Activated T-helper 1 cell treated with anti-CD3 and anti-CD28 coated beads, Interleukin-2, amount 50 U/mL, for 16 hours (primary cell): Measurements from ENCODE around the gene MRPS5.

Experiments used
- DNase-seq, 2 donors: peaks; one replicate each; pipeline ENCODE4 v3.0.0-alpha.2; 2020; ENCODE audit warnings: low read depth in 1 of 2, low spot score in 1 of 2

Gene MRPS5

DNA sequence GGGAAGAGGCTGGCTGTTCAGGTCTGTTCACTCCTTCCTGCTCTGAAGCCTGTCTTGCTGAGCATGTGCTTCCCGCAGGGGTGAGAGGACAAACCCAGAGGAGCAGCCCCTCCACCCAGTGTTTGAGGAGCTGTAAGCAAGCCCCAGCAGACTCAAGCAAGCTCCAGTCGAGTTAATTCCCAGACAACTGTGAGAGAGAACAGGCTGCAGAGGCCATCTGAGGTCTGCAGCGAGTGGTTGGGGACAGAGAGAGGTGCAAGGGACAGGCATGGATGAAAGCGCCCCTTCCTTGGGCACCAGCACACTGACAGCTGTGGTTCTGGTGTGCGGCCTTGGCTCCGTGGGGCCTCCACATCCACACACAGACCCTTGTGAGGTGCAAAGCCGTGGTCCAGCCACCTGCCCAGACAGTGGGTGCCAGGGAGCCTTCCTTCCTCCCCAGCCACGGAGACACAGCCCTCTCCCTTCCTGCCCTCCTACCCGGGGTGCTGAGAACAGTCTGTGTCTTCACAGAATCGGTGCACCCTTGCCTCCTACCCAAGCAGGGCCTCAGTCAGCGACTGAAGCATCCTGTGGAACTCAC, 59.9 kb downstream of the MRPS5 start:
- DNase-seq: no peak

DNA sequence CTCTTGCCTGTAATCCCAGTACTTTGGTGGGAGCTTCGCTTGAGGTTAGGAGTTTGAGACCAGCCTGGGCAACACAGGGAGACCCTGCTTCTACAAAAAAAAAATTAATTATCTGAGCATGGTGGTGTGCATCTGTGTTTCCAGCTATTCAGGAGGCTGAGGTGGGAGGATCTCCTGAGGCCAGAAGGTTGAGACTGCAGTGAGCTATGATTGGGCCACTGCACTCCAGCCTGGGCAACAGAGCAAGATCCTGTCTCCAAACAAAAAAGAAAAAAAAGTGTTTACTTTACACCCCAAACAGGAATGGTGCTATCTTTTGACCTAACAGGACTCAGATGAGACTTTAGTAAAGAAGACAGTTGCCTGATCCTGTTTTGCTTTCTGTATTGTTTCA, 60.5 kb downstream of the MRPS5 start:
- no peak for DNase-seq

DNA sequence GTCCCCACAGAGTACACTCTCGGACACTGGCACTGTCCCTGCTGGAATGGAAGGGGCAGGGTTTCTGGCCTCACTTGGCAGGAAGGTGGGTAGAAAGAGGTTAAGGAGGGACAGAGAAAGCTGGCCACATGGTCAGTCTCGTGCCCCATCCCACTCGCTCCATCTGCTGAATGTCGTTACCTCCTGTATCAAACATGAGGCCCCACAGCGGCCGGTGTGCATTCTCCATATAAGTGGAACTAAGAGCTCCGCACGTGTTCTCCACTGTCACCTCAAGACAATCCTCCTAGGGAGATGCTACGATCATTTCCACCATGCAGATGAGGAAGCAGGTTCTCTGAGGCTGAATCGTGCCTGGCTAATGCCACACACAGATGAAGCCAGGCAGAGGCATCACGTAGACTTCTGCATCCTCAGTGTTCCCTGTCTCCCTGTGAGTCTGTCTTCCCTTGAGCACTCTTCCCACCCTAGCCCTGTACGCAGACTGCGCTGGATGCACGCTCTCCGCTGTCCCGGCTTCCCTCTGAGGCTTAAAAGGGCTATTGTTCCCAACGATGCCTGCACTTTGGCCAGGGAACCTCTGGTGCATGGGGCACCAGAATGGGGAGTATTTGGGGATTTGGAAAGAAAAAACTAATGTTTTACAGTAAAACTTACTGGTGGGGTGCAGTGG, 61.0 kb downstream of the MRPS5 start:
- no peak for DNase-seq

DNA sequence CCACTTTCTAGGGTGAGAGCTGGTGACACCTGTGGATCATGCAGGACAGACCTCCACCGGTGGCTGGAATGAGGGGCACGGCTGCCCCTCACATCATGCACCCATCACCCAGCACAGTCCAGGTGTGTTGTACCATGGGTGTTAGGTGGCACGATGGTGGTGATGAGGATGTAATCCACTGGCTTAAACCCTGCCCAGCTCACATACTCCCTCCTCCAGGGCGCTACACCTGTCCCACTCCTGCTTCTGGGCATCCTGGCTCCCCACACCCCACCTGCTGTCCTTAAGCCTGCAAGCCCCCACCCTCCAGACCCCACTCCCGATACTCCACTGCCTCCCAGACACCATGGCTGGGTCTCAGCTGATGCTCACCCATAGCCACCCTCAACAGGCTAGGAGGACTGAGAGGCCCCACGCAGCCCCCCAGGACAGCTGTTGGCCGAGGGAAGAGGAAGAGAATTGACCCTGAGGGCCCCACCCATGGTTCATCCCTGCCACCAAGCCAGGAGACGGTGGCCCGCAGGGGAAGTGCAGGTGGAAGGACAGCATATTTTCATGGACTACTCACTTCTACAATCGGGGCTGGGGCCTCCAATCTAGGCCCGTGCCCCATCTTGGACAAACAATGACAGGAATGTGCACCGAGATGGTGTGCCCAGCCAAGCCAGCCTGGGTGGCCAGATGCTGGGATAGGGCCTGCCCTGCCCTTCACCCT, 61.8 kb downstream of the MRPS5 start:
- no peak for DNase-seq

DNA sequence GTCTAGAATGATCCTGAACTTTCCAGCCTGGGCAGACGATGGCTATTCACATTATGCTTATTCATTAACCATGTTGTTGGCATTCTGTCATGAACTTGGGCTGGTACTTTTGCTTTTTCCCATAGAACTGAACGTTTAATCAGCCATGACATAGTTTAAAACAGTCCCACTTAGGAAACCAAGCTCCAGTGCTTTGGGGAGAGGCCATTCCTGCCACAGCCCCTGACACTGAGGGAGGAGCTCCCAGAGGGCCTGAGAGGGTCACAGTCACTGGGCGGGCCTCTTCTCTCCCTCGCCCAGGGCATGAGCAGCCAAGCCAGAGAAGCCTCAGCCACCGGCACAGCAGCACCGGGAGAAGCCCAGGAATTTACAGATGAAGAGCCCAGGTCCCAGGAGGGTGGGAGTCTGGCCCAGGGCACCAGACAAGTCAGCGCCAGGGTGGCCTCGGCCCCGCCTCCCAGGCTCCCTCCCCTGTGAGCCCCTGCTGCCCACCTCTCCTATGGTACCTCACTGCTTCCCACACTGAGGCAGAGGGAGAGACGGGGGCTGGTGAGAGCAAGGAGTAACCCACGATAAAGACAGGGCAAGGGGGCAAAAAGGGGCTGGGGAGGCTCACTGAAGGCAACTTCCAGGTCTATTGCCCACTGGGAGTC, 62.5 kb downstream of the MRPS5 start:
- no peak for DNase-seq

DNA sequence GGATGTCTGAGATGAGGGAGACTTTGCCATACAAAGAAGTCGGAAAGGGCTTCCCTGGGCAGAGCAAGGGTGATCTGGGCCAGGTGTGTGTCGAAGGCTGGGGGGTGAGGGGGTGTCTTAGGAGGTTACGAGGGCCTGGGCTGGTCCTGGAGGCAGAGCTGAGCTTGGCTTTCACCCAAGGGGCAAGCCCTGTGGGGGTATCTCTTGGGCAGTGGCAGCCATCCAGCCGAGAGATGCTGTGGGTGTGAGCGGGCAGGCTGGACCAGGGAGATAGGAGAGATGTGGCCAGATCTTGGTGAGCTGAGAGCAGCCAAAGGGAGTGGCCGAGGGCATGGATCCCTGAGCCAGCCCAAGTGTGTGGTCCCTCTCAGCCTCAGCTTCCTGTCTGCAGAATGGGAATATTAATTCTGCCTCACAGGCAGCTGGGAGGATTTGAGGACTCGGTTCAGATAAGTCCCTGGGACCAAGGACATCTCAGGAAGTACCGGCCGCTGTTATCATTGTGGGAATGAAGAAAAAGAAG, 63.1 kb downstream of the MRPS5 start:
- no peak for DNase-seq

DNA sequence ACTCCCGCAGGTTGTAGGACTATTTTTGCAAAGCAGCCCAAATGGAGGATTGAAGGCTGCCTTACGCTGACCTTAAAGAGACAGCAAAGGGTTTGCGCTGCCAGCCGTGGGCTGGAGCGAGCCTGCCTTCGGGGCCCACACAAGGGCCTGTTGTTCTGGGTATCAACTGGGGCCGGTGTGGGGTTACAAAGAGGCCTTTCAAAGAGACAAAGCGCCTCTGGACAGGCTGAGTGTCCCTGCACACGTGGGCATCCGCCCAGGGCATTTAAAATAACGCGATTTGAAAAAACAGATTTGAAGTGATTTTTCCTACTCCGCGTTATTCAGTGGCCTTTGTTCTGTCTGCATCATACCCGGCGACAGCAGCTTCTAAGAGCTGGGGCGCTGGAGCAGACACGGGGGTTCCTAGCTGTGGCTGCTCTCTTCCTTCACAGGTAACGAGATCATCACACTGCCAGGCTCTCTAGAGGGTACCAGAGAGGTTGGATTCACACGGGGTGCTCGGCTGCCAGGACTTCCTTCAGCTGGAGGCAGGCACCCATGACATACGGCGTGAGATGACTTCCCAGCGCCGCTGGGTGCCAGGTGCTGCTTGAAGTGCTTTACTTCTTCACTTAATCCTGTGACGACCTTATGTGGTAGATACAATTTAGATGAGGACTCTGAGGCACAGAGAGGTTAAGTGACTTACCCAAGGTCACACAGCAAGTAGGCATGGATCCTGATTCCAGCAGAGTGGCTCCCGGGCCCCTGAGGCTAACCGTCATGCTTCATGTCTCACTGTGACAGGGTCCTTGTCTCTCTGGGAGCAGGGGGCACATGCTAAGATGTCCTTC, 63.9 kb downstream of the MRPS5 start:
- DNase-seq: no peak

DNA sequence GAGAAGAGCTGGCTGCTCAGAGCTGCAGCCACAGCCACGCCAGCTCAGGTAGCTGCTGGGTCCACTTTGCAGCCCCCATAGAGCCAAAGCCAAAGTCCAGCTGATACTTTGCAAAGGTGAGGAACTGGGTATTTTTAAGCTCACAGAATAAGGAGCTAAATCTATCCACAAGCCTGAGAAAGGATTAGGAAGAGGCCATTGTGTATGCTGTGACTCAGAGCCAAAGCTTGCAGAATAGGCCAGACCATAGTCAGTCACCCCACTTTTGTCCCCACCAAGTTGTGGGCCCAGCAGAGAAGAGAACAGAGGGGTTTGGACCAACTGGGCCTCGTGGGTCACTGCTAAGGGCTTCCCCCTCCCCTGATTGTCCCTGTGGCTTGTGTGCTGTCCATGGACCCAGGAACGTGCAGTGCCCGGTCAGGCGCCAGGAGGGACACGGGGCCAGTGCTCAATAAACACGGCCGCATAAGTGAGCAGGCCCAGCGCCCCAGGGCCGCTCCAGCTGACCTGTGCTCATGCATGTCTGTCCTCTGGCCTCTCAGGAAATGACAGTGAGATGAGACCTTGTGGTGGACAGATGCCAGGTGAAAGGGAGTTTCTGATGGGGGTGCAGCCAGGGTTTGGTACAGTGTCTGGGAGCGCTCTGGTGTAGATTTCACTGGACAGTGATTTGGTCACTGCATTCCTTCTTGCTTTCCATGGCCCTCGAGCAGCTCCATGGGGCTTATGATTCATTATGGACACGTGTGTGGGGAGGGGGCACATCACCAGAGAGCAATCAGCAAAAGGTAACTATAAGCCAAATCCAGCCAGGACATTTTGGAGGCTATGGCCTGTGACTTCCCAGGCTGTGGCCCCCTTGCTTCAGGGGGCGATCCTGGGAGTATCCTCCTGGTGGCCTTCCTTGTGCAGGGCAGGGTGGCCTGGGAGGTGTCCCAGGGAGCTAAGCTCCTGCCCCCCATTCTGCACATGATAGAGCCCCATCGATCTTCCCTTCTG, 64.8 kb downstream of the MRPS5 start:
- DNase-seq: no peak

DNA sequence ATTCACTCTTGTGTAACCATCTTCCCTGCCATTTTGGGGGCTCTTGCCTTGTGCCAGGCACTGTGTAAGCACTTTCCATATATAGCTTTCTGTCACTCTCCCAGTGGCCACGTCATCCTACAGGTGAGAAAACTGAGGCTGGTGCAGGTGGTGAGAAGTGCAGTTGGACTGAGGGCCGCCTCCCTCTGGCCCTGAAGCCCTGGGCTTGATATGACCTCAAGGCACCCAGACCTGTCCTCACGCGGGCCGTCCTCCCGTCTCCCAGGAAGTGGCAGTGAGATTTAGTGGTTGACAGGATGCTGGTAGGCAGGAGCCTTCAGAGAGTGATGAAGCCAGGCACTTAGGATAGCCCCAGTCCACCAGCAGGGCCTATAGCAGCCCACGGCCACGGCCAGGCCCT, 65.6 kb downstream of the MRPS5 start:
- DNase-seq: no peak

DNA sequence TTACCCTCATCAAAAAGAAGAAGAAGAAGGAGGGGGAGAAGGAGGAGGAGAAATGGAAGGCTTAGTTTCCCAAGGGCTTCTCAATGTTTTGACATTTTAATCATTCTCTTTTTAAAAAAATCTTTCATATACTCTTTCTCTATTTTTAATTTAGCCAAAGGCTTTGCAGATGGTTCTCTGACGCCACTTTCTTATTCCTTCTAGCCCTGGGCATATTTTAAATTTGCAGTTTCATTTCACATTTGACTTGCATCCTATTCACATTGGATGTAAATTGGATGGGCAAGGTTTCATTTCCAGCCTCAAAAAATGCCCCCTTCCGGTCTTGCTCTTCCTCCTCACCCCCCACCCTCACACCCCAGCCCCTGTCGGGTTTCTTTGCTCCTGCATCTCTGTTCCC, 66.3 kb downstream of the MRPS5 start:
- DNase-seq: no peak

DNA sequence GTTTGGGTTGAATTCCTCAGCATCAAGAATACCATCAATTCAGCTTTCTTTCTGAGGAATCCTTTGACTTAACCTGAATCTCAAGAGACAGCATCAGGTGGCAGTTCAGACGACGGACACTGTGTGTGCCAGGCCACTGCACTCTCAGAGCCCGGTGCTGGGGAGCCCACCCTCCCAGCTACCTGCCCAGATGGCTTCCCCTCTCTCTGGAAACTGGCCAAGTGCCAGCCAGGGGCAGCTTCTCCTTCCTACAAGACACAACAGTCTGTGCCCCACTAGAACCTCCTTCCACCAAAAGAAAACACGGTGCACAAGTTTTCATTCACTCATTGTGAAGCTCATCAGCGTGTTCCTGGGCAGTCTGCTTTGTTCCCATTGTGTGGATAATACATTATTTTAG, 67.6 kb downstream of the MRPS5 start:
- DNase-seq: no peak

DNA sequence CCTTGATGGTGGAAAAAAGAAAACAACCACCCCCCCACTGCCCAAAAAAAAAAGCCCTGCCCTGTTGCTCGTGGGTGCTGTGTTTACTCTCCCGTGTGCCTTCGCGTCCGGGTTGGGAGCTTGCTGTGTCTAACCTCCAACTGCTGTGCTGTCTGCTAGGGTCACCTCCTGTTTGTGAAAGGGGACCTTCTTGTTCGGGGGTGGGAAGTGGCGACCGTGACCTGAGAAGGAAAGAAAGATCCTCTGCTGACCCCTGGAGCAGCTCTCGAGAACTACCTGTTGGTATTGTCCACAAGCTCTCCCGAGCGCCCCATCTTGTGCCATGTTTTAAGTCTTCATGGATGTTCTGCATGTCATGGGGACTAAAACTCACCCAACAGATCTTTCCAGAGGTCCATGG, 68.1 kb downstream of the MRPS5 start:
- no peak for DNase-seq

DNA sequence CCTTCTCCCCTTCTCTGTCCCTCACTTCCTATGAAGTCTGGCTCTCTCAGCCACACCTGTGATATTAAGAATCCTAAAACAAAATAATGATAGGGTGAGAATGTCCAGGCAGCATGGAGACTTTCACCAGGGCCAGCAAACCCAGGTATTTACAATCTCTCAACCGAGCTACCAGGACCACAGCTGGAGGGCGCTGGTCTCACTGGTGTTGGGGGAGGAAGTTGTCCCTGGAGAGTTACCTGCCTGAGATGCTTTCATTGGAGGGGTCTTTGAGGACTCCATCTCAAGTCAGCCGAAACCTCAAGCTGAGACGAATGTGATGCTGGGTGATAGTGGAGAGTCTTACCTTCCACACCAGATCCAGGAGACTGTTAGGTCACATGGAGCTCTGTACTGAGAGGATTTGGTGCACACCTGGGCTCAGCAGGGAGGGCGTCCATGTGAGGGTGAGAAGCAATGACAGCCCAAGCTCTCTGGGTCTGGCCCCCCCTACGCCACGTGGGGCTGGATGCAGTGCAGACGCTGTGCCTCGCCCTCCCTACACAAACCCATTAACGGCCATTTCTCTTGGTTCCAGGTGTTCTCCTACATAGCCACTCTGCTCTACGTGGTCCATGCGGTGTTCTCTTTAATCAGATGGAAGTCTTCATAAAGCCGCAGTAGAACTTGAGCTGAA, 68.7 kb downstream of the MRPS5 start:
- DNase-seq: no peak

DNA sequence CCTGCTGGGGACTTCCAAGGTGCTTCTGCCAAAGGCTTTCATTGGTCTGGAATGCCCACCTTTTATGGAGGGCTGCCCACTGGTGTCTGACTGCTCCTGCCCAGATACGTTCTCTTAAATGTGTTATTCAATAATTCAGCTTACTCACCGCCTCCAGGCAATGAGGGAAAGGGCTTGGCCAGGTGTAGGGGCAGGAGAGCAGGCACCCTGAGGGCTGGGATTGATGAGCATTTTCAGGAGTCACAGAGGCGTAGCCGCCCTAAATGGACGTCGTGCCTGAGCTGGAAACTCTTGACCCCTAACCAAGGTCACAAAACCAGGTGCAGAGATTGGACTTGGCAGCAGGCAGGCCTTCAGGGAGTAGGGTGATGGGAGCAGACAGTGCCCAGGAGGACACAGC, 69.3 kb downstream of the MRPS5 start:
- no peak for DNase-seq

DNA sequence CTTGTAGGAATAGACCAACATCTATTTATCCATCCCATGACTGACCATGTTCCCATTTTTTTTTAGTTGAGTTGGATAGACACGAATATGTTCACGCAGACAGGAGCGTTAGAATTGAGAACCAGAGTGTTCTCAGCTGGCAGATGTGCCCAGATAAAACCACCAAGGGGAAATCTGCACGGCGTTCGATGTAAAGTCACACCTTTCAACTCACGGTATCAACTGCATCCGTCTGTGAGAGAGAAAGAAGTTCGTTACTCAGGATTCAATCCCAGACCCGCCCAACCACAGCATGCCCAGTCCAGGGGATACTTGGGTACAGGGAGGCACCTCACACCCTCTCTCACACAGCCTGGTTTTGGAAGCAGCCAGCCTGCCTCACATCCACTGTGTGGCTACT, 70.0 kb downstream of the MRPS5 start:
- no peak for DNase-seq

DNA sequence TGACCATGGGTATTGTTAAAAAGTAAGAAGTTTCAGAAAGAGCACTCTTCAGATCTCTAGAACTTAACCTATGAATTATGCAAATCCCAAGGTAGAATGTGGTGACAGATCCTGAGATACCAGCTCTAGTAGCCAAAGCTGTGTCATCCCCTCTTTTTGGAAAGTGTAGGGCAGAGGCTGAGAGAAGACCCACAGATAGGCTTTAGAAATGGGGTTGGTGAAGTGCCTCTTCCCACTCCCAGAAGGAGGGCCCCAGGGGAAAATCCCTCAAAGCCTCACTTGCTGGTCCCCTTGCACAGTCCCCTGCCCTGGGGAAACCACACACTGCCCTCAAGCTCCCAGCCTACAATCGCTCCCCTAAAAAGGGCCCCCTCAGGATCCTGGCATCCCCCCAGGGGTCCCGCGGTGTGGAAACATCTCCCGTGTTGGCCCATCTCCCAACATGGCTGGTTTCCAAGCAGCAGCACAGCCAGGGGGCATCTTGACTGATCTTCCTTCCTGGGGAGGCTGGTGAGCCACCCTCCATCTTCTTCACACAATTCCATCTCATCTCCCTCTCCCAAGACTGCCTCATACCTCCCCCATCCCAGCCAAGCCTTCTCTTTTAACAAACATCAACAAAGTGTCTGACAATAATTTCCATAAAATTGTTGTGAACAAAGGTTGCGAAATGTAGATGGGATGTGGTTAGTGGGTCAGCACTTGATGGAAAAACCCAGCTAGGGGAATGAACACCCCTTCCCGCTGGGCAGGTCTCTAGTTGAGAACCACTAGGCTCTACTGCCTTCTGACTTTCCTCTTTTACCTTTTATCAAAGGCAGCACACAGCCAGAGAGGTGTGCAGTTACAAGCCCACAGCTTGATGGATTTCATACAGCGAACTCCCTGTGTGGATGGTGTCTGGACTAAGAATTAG, 71.0 kb downstream of the MRPS5 start:
- DNase-seq: no peak

DNA sequence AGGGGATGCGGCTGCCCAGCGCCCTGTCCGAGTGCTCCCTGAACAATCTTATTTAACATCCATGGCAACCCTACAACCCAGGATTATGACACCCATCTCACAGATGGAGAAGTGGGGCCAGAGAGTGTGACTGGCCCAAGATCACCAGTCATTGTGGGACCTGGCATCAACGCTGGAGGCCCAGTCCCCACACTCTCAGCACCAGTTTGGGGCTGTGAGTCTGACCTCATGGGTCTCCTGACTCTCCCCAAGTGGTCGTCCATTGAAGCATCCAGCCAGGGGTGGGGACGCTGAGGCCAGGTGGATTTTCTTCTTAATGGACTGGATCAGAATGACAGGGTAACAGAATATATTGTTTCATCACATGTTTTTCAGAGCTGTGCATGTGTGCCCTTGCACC, 71.6 kb downstream of the MRPS5 start:
- DNase-seq: no peak

DNA sequence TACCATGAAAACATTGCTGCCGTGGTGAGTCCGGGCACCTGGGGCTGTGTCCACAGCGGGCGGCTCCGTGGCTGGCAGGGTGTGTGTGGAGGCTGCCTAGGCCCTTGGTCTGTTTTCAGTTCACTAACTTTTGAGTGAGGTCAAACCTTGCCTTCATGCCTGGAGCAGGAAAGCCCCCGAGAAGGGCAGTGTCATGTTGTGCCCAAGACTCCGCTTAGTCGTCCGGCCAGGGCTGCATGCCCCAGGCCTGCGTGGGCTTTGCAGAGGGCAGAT, 72.0 kb downstream of the MRPS5 start:
- no peak for DNase-seq
